22Rv1 (cell line): ENCODE results near the gene SDK1.

Experiments used
- ZFX ChIP-seq: fragments of 450-650 bp; IDR thresholded peaks from 2 replicates; pipeline ENCODE4 v1.6.1; 2017; ENCODE audit warnings: antibody characterized with exemption, borderline replicate concordance
- TF ChIP-seq, protein P1 (sequence below): fragments of 450-650 bp; IDR thresholded peaks from 2 replicates; pipeline ENCODE4 v1.5.1; 2017; ENCODE audit warnings: mild to moderate bottlenecking

DNA sequence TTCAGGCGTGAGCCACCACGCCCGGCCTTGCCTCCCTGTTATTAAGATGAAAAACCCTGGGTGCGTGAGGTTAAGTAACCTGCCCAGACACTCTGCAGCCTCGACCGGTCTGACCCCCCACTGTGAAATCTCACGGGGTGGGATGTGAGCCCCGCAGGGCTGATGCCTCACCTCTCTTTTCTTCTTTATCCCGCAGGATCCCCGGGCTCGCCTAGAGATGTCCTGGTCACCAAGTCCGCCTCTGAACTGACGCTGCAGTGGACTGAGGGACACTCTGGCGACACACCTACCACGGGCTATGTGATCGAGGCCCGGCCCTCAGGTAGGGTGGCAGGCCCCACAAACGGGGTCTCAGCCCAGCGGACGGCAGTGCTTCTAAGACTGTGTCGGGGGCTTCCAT is 920.0 kb downstream of the SDK1 start:
- TF ChIP-seq, protein P1, sequence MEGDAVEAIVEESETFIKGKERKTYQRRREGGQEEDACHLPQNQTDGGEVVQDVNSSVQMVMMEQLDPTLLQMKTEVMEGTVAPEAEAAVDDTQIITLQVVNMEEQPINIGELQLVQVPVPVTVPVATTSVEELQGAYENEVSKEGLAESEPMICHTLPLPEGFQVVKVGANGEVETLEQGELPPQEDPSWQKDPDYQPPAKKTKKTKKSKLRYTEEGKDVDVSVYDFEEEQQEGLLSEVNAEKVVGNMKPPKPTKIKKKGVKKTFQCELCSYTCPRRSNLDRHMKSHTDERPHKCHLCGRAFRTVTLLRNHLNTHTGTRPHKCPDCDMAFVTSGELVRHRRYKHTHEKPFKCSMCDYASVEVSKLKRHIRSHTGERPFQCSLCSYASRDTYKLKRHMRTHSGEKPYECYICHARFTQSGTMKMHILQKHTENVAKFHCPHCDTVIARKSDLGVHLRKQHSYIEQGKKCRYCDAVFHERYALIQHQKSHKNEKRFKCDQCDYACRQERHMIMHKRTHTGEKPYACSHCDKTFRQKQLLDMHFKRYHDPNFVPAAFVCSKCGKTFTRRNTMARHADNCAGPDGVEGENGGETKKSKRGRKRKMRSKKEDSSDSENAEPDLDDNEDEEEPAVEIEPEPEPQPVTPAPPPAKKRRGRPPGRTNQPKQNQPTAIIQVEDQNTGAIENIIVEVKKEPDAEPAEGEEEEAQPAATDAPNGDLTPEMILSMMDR = no peak
- no peak for TF ChIP-seq ZFX
